Stomach (tissue), 4 donors: ENCODE measurements around the gene HIF1AN.
A peak's percentile ranks its signal among the peaks of the same experiment; 100 is the strongest.

Source experiments
- CTCF ChIP-seq, 7 experiments: fragments of 450-650 bp in 4 of 7; fragments of 200-600 bp in 3 of 7; sonication (generic) in 3 of 7; IDR thresholded peaks; one replicate each; pipeline ENCODE4 v1.5.1; 2016 to 2019; ENCODE audit warnings: antibody characterized with exemption in 7 of 7, control low read depth in 2 of 7, mild to moderate bottlenecking in 1 of 7
- EP300 ChIP-seq: sonication (generic); formaldehyde crosslinking; IDR thresholded peaks from one replicate; pipeline ENCODE4 v1.6.1; 2017; ENCODE audit warnings: antibody characterized with exemption
- POLR2A ChIP-seq, 4 donors: fragments of 450-650 bp; IDR thresholded peaks; one replicate each; pipeline ENCODE4 v1.6.1; 2016; ENCODE audit warnings: antibody characterized with exemption in 4 of 4, control low read depth in 2 of 4, mild to moderate bottlenecking in 1 of 4, moderate library complexity in 1 of 4

- peak in 5 of 7 experiments; percentile 77 to 98 (median 91) for TF ChIP-seq CTCF (IDR thresholded peaks at IDR 0.05)
- TF ChIP-seq POLR2A (IDR thresholded peaks at IDR 0.05): peak in 1 of 4 donors; percentile 48
- no peak for TF ChIP-seq EP300
Measured at GRCh38 chr10:100535715-100536353, at the start of gene HIF1AN.
